IMR-90 (cell line): ENCODE results near the gene SYDE2.

Source experiments
- CEBPB ChIP-seq: IDR thresholded peaks from 2 replicates; pipeline ENCODE4 v1.6.1; 2012; ENCODE audit warnings: low read depth, low read length, improper control_type of control experiment
- MXI1 ChIP-seq: IDR thresholded peaks from 2 replicates; pipeline ENCODE4 v1.6.1; 2012; ENCODE audit warnings: low read depth, mild to moderate bottlenecking, low read length, moderate library complexity, borderline replicate concordance
- POLR2A ChIP-seq: IDR thresholded peaks from 2 replicates; pipeline ENCODE4 v1.6.1; 2012; ENCODE audit warnings: mild to moderate bottlenecking, low read depth, low read length
- TF ChIP-seq, protein P1 (sequence below): conservative IDR thresholded peaks from 2 replicates; pipeline ENCODE4 v1.5.1; 2012; ENCODE audit warnings: mild to moderate bottlenecking, low read depth, low read length, improper control_type of control experiment
- TF ChIP-seq, protein P2 (sequence below): fragments of 150-350 bp; IDR thresholded peaks from 2 replicates; pipeline ENCODE4 v1.6.1; 2017; ENCODE audit warnings: mild to moderate bottlenecking, antibody characterized with exemption, low read length, low read depth

DNA sequence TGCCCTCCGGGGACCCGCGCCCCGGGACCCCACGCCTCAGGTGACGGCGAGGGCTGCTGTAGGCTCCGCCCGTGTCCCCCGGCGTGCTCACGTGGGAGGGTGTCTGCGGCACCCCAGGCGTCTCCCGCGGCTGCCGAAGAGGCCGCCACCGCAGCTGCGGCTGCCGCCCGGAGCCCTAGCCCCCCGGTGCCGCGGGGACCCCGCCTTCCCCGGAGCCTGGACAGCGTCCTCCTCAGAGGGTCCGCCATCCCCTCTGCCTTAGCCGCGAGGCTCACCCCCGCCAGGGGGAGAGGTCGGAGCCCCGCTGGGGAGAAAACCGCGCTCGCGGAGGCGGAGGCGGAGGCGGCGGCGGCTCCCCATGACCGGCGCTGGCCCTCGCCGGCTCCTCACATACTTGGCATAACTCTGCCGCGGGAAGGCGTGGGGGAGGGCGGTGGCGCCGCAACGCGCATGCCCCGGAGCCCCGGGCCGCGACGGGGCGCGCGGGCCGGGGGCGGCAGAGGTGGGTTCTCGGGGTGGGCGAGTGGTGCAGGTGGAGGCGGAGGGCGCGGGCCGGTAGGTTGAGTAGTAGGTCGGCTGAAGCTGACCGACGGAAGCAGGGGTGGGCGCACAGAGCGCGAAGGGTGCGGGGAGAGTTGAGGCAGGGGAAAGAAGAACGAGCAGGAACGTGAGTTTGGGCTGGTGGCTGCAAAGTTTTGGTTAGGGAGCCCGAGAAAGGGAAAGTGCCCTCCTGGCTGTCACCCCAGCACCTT, 700 bp upstream of the SYDE2 start:
- TF ChIP-seq, protein P1, sequence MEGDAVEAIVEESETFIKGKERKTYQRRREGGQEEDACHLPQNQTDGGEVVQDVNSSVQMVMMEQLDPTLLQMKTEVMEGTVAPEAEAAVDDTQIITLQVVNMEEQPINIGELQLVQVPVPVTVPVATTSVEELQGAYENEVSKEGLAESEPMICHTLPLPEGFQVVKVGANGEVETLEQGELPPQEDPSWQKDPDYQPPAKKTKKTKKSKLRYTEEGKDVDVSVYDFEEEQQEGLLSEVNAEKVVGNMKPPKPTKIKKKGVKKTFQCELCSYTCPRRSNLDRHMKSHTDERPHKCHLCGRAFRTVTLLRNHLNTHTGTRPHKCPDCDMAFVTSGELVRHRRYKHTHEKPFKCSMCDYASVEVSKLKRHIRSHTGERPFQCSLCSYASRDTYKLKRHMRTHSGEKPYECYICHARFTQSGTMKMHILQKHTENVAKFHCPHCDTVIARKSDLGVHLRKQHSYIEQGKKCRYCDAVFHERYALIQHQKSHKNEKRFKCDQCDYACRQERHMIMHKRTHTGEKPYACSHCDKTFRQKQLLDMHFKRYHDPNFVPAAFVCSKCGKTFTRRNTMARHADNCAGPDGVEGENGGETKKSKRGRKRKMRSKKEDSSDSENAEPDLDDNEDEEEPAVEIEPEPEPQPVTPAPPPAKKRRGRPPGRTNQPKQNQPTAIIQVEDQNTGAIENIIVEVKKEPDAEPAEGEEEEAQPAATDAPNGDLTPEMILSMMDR = no peak
- TF ChIP-seq POLR2A = peak; percentile 17; the same call in 1 of the 2 replicates
- TF ChIP-seq MXI1 = peak; percentile 28; the same call in 1 of the 2 replicates
- TF ChIP-seq, protein P2, sequence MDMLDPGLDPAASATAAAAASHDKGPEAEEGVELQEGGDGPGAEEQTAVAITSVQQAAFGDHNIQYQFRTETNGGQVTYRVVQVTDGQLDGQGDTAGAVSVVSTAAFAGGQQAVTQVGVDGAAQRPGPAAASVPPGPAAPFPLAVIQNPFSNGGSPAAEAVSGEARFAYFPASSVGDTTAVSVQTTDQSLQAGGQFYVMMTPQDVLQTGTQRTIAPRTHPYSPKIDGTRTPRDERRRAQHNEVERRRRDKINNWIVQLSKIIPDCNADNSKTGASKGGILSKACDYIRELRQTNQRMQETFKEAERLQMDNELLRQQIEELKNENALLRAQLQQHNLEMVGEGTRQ = peak; percentile 30; the same call in 1 of the 2 replicates
- TF ChIP-seq CEBPB = no peak
